Measurements from ENCODE around the gene EYS. TPM values are rescaled to one million over a fixed set of nuclear protein-coding genes. Genes with fewer than 3 reads are reported as not detected.

The EYS gene
- total and polyA plus RNA-seq, 2 of the 13 experiments (the other 11 are each of a cell fraction or from before 2014, with no cell fraction given), result 0.04 to 0.07 TPM

DNA sequence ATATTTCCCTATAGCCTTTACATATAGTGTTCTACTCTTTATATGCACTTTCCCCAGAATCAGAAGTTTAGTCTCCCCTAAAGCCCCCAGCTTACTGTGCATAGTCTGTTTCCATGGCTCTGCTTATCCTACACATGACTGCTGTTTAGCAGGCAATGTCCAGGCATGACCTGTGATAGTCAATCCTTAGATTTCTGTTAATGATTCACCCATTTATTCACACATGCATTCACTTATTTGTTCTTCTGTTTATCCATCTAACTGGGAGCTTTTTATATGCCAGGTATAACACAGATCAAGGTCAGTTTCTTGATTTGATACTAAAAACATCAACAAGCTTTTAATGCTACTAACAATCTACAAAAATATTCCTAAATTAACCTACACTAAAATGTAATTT, 1770.6 kb downstream of the EYS start:
- intact Hi-C loops (cut with micrococcal nuclease; ENCODE audit: unreplicated experiment) (no loop called here), in situ Hi-C loops (cut with HindIII; ENCODE audit: extremely low pct_ligation_motif_present, low pct_unique_long_range_greater_than_20kb) (no loop called here)
- no peak for FAIRE-seq
- Histone ChIP-seq H3K4me1 (ENCODE audit: insufficient read depth, low read length) (peaks cover 21% of the 10 kb centered on the region), H3K4me3 (replicated peaks in 1 of 3; ENCODE audit: insufficient read depth in 1 of 3, low read depth in 2 of 3, low read length in 3 of 3) (no peak overlapping the region), H3K9me3 (ENCODE audit: low read length) (no peaks in the 10 kb centered on the region), H3K4me2 (ENCODE audit: low read depth, low read length) (no peak overlapping the region), H3K36me3 (replicated peaks in 1 of 2; ENCODE audit: control insufficient read depth in 1 of 2, insufficient read depth in 2 of 2, low read length in 2 of 2) (no peaks in the 10 kb centered on the region), H3K79me2 (ENCODE audit: insufficient read depth, low read length) (no peaks in the 10 kb centered on the region), H3K27ac (ENCODE audit: extremely low read length, insufficient read depth, low read length) (no peak overlapping the region), H3K9ac (ENCODE audit: insufficient read depth, low read depth, low read length) (no peak overlapping the region), H3K27me3 (ENCODE audit: control insufficient read depth in 1 of 2, insufficient read depth in 2 of 2, low read length in 2 of 2) (no peaks in the 10 kb centered on the region), H4K20me1 (ENCODE audit: insufficient read depth, low read length) (no peaks in the 10 kb centered on the region), H2AFZ (ENCODE audit: low read length) (no peak overlapping the region)
- TF ChIP-seq HMG20A (CRISPR knock-in tag; IDR thresholded peaks at IDR 0.05; ENCODE audit: borderline replicate concordance) (peak; percentile 24; the same call in 1 of the 2 replicates), SPEN (CRISPR knock-in tag; IDR thresholded peaks at IDR 0.05; ENCODE audit: low read depth) (no peak), HNF1A (IDR thresholded peaks at IDR 0.05; ENCODE audit: low read depth) (peak; percentile 51; the same call in 1 of the 2 replicates), HNF1A (CRISPR knock-in tag; IDR thresholded peaks at IDR 0.05; ENCODE audit: borderline replicate concordance) (no peak)
- ChIA-PET CTCF (ENCODE audit: low intra/inter-chr PET ratio, low total read pairs) (no interaction called here), POLR2A (no interaction called here)
- ATAC-seq, result peak; percentile 82
- peak; percentile 22 for DNase-seq (ENCODE audit: low spot score)
- BruUV-seq (replicated peaks), result no TSS peak

GRCh38 chr6:63935732-63936131, 1771.3 kb downstream of the EYS start:
- Histone ChIP-seq H2AFZ (ENCODE audit: low read length) (no peak overlapping the region), H4K20me1 (ENCODE audit: insufficient read depth, low read length) (no peaks in the 10 kb centered on the region), H3K4me3 (replicated peaks in 1 of 3; ENCODE audit: insufficient read depth in 1 of 3, low read depth in 2 of 3, low read length in 3 of 3) (no peak overlapping the region), H3K9me3 (ENCODE audit: low read length) (no peaks in the 10 kb centered on the region), H3K4me2 (ENCODE audit: low read depth, low read length) (no peak overlapping the region), H3K4me1 (ENCODE audit: insufficient read depth, low read length) (peaks cover 18% of the 10 kb centered on the region; the same call in 1 of the 2 replicates), H3K36me3 (replicated peaks in 1 of 2; ENCODE audit: control insufficient read depth in 1 of 2, insufficient read depth in 2 of 2, low read length in 2 of 2) (no peaks in the 10 kb centered on the region), H3K9ac (ENCODE audit: insufficient read depth, low read depth, low read length) (no peak overlapping the region), H3K27ac (ENCODE audit: extremely low read length, insufficient read depth, low read length) (no peak overlapping the region), H3K27me3 (ENCODE audit: control insufficient read depth in 1 of 2, insufficient read depth in 2 of 2, low read length in 2 of 2) (no peaks in the 10 kb centered on the region), H3K79me2 (ENCODE audit: insufficient read depth, low read length) (no peaks in the 10 kb centered on the region)
- ChIA-PET POLR2A (no interaction called here), CTCF (ENCODE audit: low intra/inter-chr PET ratio, low total read pairs) (no interaction called here)
- no peak for ATAC-seq
- no peak for FAIRE-seq
- in situ Hi-C loops (cut with HindIII; ENCODE audit: extremely low pct_ligation_motif_present, low pct_unique_long_range_greater_than_20kb) (no loop called here), intact Hi-C loops (cut with micrococcal nuclease; ENCODE audit: unreplicated experiment) (no loop called here)
- no TSS peak for BruUV-seq (replicated peaks)
- DNase-seq (ENCODE audit: low spot score), result no peak
- TF ChIP-seq ZBTB14 (CRISPR knock-in tag; IDR thresholded peaks at IDR 0.05) (no peak), MXD1 (CRISPR knock-in tag; IDR thresholded peaks at IDR 0.05) (no peak), SIN3B (IDR thresholded peaks at IDR 0.05; ENCODE audit: low read length) (no peak), ZC3H13 (CRISPR knock-in tag; IDR thresholded peaks at IDR 0.05) (no peak), BORCS8-MEF2B (CRISPR knock-in tag; IDR thresholded peaks at IDR 0.05) (no peak), MED1 (CRISPR knock-in tag; IDR thresholded peaks at IDR 0.05) (no peak), ARNT2 (CRISPR knock-in tag; IDR thresholded peaks at IDR 0.05; ENCODE audit: low read depth) (no peak), ZIK1 (CRISPR knock-in tag; IDR thresholded peaks at IDR 0.05; ENCODE audit: borderline replicate concordance, low read depth) (no peak), ZNF747 (CRISPR knock-in tag; IDR thresholded peaks at IDR 0.05; ENCODE audit: borderline replicate concordance) (no peak), ATF3 (CRISPR knock-in tag; IDR thresholded peaks at IDR 0.05) (no peak), NR1H2 (CRISPR knock-in tag; IDR thresholded peaks at IDR 0.05; ENCODE audit: borderline replicate concordance, low read depth) (no peak)

Data from HepG2 (cell line).